ENCODE data around the gene ECHDC3. TPM values are rescaled to one million over a fixed set of nuclear protein-coding genes. Genes with fewer than 3 reads are reported as not detected.

ECHDC3 gene
- total and polyA plus RNA-seq, 10 of the 15 experiments (the other 5 are each of a cell fraction or from before 2014, with no cell fraction given): 0.16 to 10.0 (median 6.0) TPM

DNA sequence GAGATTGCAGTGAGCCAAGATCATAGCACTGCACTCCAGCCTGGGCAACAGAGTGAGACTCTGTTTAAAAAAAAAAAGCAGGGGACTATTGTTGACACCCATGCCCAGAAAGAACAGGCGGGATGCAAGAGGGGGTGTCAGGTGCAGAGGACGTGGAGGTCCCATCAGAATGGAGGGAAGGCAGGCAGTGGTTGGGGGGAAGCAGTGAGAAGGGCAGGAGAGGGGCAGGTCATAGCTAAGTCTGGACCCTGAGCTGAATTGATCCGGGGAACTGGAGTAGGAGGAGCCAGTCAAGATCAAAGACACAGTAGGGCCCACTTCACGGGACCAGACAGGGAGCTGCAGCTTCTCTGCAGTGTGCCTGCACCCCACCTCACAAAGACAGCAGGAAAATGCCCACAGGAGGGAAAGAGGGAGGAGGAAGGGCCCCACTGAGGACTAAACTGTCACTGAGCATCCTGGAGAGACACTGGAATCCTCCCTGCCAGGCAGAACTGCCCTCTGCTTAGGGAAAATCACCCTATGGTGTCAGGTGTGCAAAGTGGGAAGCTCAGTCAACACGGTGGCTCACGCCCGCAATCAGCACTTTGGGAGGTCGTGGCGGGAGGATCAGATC, 27.3 kb upstream of the ECHDC3 start (continued):
- TF ChIP-seq SIX5 (IDR thresholded peaks at IDR 0.05; ENCODE audit: low read depth, low read length, severe bottlenecking) (no peak), RFX5 (IDR thresholded peaks at IDR 0.05; ENCODE audit: low read depth, low read length) (no peak)
- TF ChIP-seq, protein P1, sequence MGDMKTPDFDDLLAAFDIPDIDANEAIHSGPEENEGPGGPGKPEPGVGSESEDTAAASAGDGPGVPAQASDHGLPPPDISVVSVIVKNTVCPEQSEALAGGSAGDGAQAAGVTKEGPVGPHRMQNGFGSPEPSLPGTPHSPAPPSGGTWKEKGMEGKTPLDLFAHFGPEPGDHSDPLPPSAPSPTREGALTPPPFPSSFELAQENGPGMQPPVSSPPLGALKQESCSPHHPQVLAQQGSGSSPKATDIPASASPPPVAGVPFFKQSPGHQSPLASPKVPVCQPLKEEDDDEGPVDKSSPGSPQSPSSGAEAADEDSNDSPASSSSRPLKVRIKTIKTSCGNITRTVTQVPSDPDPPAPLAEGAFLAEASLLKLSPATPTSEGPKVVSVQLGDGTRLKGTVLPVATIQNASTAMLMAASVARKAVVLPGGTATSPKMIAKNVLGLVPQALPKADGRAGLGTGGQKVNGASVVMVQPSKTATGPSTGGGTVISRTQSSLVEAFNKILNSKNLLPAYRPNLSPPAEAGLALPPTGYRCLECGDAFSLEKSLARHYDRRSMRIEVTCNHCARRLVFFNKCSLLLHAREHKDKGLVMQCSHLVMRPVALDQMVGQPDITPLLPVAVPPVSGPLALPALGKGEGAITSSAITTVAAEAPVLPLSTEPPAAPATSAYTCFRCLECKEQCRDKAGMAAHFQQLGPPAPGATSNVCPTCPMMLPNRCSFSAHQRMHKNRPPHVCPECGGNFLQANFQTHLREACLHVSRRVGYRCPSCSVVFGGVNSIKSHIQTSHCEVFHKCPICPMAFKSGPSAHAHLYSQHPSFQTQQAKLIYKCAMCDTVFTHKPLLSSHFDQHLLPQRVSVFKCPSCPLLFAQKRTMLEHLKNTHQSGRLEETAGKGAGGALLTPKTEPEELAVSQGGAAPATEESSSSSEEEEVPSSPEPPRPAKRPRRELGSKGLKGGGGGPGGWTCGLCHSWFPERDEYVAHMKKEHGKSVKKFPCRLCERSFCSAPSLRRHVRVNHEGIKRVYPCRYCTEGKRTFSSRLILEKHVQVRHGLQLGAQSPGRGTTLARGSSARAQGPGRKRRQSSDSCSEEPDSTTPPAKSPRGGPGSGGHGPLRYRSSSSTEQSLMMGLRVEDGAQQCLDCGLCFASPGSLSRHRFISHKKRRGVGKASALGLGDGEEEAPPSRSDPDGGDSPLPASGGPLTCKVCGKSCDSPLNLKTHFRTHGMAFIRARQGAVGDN (IDR thresholded peaks at IDR 0.05): no peak

DNA sequence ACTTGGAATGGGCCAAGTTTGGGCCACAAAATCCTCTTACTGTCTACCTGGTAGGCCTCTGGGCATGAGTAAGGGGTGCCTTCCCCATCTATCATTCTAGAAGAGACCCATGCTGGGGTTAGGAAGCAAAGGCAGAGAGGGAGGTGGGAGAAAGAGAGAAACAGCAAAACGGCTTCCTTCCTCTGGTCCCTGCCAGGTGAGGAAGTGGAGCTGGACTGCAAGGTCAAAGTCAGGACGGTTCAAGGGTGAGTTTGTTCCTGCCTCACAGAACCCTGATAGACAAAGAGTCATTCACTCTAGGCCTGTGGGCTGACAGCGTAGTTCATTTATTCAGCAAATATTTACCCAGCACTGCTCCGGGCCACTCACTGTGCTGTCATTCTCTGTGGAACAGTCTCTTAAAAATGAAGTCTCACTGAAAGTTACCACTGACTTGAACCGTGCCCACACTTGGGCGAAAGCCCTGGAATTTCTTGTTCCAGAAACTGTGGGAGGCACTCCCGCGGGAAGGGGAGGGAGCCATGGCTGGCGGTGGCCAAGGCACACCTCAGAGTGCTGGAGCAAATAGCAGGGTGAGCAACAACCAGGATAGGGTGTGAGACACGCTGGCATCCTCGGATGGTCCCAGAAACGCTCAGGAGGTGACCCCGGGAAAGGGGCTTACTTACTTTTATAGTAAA, 26.2 kb upstream of the ECHDC3 start:
- H3K4me1 ChIP-seq (ENCODE audit: control insufficient read depth, insufficient read depth, low read length): peaks cover 44% of the 10 kb centered on the region
- H3K27ac ChIP-seq (ENCODE audit: control insufficient read depth, insufficient read depth): no peak overlapping the region
- H3K4me2 ChIP-seq (ENCODE audit: control insufficient read depth, insufficient read depth): no peak overlapping the region
- in situ Hi-C loops (cut with MboI): no loop called here
- POLR2A ChIA-PET: no interaction called here
- CTCF ChIA-PET: interaction anchor here (0.9 to 1.1 kb wide), 3 partner anchors 9 to 85 kb away, joined by 3 read pairs; no protein-coding TSS in a partner anchor
- intact Hi-C loops (cut with micrococcal nuclease; ENCODE audit: unreplicated experiment): no loop called here
- no peaks in the 10 kb centered on the region; a peak in 1 of 4 replicates for H3K27me3 ChIP-seq (replicated peaks in 1 of 2; ENCODE audit: control insufficient read depth in 2 of 2, insufficient read depth in 2 of 2, low read length in 1 of 2)
- RAD21 ChIA-PET (ENCODE audit: unreplicated experiment): no interaction called here
- H2AFZ ChIP-seq (ENCODE audit: control insufficient read depth, low read depth, low read length): no peak overlapping the region
- H3K9ac ChIP-seq (ENCODE audit: control insufficient read depth, insufficient read depth, low read length): no peak overlapping the region
- WGBS (ENCODE audit: insufficient coverage, insufficient replicate concordance, low lambda C conversion rate, missing lambda C conversion rate): 89% methylated on average over 13 of the region's 13 CpGs
- no TSS peak for BruUV-seq (replicated peaks)
- H3K36me3 ChIP-seq (ENCODE audit: control insufficient read depth in 2 of 2, insufficient read depth in 2 of 2, low read length in 1 of 2): no peaks in the 10 kb centered on the region
- H3K4me3 ChIP-seq: no peak overlapping the region
- no peaks in the 10 kb centered on the region for H3K79me2 ChIP-seq (ENCODE audit: control insufficient read depth, insufficient read depth, low read length)
- no peaks in the 10 kb centered on the region for H4K20me1 ChIP-seq (ENCODE audit: control insufficient read depth, insufficient read depth)
- SMC1A ChIA-PET (ENCODE audit: uncharacterized antibody, unreplicated experiment): interaction anchor here (1.0 to 1.7 kb wide), 4 partner anchors 17 to 207 kb away, joined by 3 to 7 read pairs (median 3); no protein-coding TSS in a partner anchor
- TF ChIP-seq, protein P2, sequence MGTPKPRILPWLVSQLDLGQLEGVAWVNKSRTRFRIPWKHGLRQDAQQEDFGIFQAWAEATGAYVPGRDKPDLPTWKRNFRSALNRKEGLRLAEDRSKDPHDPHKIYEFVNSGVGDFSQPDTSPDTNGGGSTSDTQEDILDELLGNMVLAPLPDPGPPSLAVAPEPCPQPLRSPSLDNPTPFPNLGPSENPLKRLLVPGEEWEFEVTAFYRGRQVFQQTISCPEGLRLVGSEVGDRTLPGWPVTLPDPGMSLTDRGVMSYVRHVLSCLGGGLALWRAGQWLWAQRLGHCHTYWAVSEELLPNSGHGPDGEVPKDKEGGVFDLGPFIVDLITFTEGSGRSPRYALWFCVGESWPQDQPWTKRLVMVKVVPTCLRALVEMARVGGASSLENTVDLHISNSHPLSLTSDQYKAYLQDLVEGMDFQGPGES (IDR thresholded peaks at IDR 0.05): no peak
- TF ChIP-seq GATAD2B (conservative IDR thresholded peaks at IDR 0.05; ENCODE audit: low read depth): no peak
- TF ChIP-seq BRCA1 (IDR thresholded peaks at IDR 0.05; ENCODE audit: low read depth, low read length): no peak
- no peak for TF ChIP-seq NBN (IDR thresholded peaks at IDR 0.05)
- TF ChIP-seq ETV6 (conservative IDR thresholded peaks at IDR 0.05 in 1 of 2, IDR thresholded peaks at IDR 0.05 in 1 of 2; ENCODE audit: borderline replicate concordance in 1 of 2, low read depth in 1 of 2): no peak
- TF ChIP-seq ZNF217 (IDR thresholded peaks at IDR 0.05): no peak
- TF ChIP-seq SMAD5 (IDR thresholded peaks at IDR 0.05; ENCODE audit: low read depth): no peak
- ATAC-seq: no peak
- no peak for FAIRE-seq
- DNase-seq (ENCODE audit: low read depth, low spot score): no peak
- H3K9me3 ChIP-seq (replicated peaks; ENCODE audit: control insufficient read depth, insufficient read depth, low read length): no peaks in the 10 kb centered on the region; the same call in 1 of the 3 replicates
